Sciatic nerve (tissue), 2 donors: ENCODE data around the gene ARL3. TPM values are rescaled to one million over a fixed set of nuclear protein-coding genes. Genes with fewer than 3 reads are reported as not detected.
A peak's percentile ranks its signal among the peaks of the same experiment; 100 is the strongest.
"Not testable (repeated sequence)": the region's sequence is repeated elsewhere in the genome, so short reads cannot be mapped to it uniquely, and the experiment has no call there.

Source experiments
- ATAC-seq: fragments of 200-7000 bp; cut with Tn5 transposase; one replicate; pipeline ENCODE4 v1.9.1; 2020; ENCODE audit warnings: mild to moderate bottlenecking, moderate library complexity
- DNase-seq: peaks from one replicate; pipeline ENCODE4 v3.0.0-alpha.2; 2020; ENCODE audit warnings: low spot score
- intact Hi-C: fragments of 100-400 bp; cut with DNase I; formaldehyde crosslinking; loops from one replicate; pipeline ENCODE4 v1.14.2; 2022
- total RNA-seq: library from RNA; stranded (reverse); fragmentation: NEBNext Ultra II Directional; extraction: Animal tissue kit (Norgen Biotek cat#: 25700); gene quantifications from one replicate; pipeline ENCODE4 v1.2.1, GENCODE V29; 2021
- donor health status: DM: no; HTN: no; CAD: no.
- donor health status: DM: no; HTN: no; CAD: no.

Gene ARL3
- total RNA-seq, 1 donor from 2014 or later = 17.4 TPM

DNA sequence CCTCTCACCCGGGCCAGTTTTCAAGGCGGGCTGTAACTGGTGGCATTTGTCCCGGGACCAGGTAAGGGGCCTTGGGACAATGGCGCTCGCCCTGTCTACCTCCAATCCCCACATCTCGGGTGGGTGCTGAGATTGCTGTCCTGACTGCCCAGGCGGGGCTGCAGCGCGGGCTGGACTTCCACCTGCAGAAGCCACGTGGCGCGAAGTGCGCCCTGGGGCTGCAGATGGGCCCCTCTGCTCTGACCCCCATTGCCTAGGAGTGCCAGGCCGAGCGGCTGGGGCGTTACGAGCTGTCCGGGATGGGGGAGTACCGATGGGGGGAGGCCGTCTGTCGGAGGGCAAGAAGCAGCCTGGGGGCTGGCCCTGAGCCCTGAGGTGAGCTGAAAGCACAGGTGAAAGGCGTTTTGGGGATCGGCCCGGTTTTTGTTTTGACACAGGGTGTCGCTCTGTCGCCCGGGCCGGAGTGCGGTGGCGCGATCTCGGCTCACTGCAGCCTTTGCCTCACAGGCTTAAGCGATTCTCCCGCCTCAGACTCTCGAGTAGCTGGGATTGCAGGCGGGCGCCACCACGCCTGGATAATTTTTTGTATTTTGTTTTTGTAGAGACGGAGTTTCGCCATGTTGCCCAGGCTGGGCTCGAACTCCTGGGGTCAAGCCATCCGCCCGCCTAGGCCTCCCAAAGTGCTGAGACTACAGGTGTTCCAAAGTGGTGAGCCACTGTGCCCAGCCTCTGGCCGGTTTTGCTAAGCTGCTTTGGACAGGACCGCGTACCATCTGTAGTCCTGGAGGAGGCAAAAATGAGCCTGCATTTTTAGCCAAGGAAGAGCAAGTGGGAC lies 641 bp upstream of the ARL3 start, which contains the start of gene SFXN2:
Gene SFXN2, plus strand, starts transcription at position 16 of the 835 bp plus-strand sequence. CDS start 12,001 bp downstream, outside the sequence.
- DNase-seq (peak; percentile 77), ATAC-seq (no peak)
- intact Hi-C loops = loop anchor here (10.0 kb wide), 1 partner anchor 70 kb away; the partner anchor contains the start of gene TRIM8

DNA sequence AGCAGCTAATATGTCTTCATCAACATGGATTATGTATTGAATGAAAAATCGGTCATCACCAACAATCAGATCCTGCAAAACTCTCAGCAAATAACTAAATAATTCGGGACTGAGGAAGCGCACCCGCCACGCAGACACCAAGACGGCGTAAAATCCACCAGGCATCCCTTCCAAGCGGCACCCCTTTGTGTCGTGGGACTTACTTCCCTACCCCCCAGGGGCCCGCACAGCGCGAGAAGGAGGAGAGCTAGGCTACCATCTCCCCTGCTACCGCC lies 721 bp downstream of the ARL3 start:
- ATAC-seq (no peak), DNase-seq (no peak)
- intact Hi-C loops = loop anchor here (10.0 kb wide), 1 partner anchor 69 kb away; the partner anchor contains the start of gene TRIM8

DNA sequence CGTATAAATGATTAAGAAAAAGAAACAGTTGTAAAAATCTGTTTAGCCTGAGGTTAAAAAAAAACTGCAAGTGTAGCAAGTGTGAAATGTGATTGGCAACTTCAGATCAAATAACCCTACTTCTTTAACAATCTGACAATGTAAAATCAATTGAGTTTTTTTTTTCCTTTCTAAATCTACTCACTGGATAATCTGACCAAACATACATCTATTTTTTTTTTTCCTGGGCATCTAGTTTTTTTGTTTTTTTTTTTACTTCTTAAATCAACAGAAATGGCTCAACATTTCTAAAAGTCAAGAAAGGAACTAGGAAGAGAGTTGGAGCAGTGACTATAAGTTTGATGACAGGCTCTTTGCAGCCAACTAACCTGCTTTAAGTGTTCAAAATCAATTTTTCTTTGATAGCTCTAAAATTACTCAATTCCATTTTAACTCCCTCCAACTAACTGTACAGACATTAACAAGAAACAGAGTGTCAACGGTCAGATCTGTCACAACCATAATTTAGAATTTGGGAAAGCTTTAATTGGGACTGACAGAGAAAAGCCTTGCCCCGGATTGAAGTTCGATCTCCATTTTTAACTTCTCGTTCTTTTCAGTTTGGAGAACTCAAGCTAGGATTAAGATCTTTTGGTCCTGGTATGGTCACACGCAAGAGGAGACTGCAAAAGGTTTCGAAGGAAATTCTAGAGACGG lies 1.2 kb downstream of the ARL3 start:
- intact Hi-C loops = loop anchor here (10.0 kb wide), 1 partner anchor 68 kb away; the partner anchor contains the start of gene TRIM8
- no peak for DNase-seq
- ATAC-seq = no peak

DNA sequence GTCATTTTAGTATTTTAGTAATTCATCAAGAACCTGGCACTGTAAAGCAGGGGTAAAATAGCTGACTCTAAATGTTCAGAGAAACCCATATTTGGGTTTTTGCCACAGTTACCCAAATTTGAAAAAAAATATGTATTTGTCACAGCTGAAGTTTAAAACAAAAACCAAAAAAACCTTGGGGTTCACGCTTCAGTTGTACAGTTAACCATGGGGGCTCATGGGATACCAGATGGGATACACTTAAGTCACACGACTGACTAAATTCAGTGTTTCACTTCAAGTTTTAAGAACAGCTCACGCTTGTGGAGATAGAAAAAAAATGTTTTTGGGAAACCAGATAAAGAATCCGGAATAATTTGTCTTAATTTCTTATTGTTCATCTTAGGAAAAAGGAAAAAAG lies 2.1 kb downstream of the ARL3 start:
- DNase-seq (no peak), ATAC-seq (no peak)
- intact Hi-C loops = loop anchor here (10.0 kb wide), 1 partner anchor 67 kb away; the partner anchor contains the start of gene TRIM8

DNA sequence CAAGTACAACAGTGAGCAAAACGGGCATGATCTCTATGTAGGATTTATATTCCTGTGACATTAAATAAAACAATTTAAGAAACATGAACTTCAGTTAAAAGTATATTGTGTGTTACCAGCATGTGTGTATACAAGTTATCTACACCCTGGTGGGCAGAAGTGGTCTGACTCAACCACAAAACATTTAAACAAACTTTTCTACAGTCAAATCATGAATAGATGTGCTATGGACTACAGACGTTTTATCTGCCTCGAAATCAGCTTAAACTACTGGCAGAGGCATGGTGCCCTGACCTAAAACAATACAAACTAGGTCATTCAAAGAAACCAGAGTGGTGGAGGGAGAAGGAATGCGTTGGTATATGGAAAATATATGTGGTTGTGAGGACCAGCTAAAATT lies 3.6 kb downstream of the ARL3 start:
- ATAC-seq = no peak
- intact Hi-C loops = loop anchor here (10.0 kb wide), 1 partner anchor 66 kb away; the partner anchor contains the start of gene TRIM8
- DNase-seq = no peak

DNA sequence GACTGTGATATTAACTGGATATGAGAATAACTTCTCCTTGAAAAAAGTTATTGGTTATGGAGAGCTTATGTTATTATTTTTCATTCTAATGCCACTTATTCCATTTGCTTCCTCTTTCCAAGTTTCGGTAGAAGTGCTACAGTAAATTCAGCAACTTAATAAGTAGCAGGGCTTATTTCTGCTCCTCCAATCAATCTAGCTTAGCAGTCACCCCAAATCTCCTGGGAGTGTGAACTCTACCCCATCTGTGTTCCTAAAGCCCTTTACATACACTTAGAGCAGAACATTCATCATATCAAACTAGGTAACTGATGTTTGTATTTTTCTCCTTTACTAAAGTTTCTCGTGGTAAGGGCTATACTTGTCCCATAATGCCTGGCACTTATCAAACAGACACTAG lies 8.7 kb downstream of the ARL3 start:
- intact Hi-C loops = no loop called here
- no peak for ATAC-seq
- DNase-seq = no peak

DNA sequence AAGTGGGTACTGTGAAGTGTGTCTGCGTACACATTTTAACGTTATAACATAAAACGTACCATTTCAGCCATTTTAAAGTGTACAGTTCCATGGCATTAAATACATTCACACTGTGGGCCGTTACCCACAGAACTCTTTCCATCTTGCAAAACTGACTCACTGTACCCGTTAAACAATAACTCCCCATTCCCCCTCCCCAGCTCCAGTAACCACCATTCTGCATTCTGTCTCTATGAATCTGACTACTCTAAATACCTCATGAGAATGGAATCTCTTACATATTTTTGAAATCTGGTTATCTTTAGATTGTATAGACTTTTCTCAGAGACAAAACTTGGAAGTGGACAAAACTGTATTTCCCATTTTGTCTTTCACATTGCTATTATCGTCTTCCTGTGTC lies 9.3 kb downstream of the ARL3 start:
- intact Hi-C loops = no loop called here
- ATAC-seq (no peak), DNase-seq (no peak)

DNA sequence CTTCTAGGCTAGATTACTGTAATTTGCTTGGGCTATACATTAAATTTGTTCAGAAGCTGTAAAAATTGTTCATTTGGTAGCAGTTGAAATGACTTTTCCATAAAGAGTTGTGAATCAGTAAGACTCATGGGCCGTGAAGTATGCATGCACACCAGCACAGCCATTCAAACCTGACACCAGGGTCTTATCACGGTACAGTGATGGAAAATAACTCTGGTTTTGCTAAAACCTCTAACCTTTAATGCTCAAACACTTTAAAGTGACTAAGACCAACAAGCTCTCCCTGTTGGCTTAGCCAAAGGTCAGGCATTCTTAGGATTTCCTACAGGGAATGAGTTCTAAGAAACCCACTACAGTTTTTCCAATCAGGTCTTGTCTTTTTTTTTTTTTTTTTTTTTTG lies 11.5 kb downstream of the ARL3 start:
- ATAC-seq (no peak), DNase-seq (no peak)
- intact Hi-C loops = no loop called here

DNA sequence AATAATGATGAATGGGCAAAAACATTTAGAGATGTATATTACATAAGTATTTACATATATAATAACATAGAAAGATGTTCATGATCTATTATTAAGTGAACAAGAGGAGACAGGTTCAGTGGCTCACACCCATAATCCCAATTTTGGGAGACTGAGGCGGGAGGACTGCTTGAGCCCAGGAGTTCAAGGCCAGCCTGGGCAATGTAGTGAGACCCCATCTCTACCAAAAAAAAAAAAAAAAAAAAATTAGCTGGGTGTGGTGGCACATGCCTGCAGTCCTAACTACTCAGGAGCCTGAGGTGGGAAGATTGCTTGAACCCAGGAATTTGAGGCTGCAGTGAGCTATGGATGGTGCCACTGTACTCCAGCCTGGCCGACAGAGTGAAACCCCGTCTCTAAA lies 12.4 kb downstream of the ARL3 start:
- intact Hi-C loops = no loop called here
- ATAC-seq (no peak), DNase-seq (no peak)

DNA sequence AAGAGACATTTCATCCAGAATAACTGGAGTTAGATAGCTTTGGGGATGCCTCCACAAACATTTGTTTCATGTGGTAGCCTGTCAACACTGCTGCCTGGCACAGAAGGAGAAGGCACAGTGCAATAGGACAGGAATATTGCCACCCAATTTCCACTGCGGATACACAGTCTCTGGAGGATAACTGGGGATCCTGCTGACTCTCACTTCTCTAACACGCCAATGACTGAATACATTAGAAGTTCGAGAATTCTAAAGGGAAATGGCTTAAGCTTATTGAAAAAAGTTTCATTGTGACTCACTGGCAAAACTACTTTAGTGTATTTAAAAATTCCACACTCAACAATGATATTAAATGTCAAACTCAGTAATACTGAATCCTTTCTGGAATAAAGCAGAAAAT lies 12.9 kb downstream of the ARL3 start:
- intact Hi-C loops = no loop called here
- no peak for ATAC-seq
- no peak for DNase-seq

DNA sequence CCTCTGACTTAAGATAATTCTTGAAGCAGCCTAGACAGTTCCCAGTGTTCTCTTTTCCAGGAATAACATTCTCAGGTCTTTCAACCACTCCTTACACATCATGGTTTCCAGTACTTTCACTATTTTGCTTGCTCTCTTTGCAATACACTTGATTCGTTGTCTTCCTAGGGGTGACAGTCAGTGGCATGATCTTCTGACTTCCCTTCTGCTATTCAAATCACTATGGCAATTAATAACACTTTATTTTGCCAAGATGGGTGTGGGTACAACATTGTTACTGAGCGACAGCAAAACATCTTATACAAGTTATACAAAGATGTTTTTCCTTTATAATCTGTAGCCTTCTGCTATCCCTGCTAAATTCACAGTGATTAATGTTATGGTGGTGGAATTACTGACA lies 15.3 kb downstream of the ARL3 start:
- intact Hi-C loops = no loop called here
- DNase-seq (no peak), ATAC-seq (no peak)

DNA sequence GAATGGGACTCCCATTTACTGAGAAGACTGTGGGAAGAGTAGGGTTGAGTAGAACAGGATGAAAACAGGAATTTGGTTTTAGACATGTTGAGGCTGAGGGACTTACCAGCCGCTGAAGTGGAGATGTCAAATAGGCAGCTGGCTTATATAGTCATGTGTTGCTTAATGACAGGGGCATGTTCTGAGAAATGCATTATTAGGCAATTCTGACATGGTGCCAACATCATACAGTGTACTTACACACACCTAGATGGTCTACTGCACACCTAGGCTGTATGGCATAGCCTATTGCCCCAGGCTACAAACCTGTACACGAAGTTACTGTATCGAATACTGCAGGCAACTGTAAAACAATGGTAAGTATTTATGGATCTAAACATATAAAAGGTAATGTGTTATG lies 17.5 kb downstream of the ARL3 start:
- ATAC-seq = no peak
- intact Hi-C loops = no loop called here
- no peak for DNase-seq

DNA sequence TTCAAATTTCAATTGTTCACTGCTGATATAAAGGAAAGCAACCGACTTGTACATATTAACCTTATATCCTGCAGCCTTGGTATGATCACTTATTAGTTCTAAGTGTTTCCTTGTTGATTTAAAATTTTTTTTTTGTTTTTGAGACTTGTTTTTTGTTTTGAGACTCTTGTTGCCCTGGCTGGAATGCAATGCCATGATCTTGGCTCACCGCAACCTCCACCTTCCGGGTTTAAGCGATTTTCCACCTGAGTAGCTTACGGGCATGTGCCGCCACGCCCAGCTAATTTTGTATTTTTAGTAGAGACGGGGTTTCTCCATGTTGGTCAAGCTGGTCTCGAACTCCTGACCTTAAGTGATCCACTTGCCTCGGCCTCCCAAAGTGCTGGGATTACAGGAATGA lies 18.8 kb downstream of the ARL3 start:
- DNase-seq, ATAC-seq, intact Hi-C loops: not testable (repeated sequence)

DNA sequence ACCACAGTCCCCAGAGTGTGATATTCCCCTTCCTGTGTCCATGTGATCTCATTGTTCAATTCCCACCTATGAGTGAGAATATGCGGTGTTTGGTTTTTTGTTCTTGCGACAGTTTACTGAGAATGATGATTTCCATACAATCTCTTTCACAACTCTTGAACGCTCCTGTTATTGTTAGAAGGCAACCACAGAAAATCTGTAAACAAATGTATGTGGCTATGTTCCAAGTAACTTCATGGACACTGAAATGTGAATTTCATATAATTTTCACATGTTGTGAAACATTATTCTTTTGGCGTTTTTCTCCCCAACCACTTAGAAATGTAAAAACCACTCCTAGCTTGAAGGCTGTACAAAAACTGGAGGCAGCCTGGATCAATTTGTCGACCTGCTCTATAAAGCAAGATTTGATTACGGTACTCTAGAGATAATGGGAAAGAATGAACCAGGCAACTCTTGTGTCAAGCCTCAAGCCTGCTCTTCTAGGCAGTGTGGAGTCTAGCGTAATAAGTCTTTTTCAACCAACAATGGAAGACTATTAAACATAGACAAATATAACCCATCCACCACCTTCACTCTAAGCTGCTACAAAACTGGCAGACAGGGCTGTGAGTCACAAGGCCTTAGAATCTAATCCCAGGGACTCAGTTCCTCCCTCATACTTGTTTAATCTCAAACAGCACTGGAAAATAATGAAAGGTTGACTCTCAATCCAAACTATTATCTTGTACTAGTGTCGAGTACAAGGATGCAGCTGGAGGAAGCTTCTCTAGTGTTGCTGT lies 22.7 kb downstream of the ARL3 start:
- ATAC-seq = no peak

DNA sequence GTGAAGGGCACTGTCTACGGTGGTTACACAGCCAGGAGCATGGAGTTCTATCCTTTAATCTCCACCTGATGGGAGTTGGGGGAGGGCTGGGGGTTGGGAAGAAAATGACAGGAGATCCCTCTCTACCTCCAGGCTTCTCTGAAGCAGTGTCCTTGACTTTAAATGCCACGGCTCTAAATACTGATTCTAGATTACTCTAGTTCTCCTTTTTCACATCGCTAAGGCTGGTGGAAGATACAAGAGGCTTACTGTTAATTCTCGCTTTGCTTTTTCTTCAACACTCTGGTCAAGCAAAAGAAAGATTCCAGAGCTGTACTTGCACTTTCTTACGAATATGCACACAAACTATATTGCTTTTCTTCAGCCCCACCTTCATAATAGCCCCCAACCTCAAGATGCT lies 30.5 kb downstream of the ARL3 start:
- no peak for ATAC-seq
- DNase-seq = no peak
- intact Hi-C loops = no loop called here

More for the DNA sequence above, 22.7 kb downstream of the ARL3 start:
- intact Hi-C loops = no loop called here
- DNase-seq = no peak

DNA sequence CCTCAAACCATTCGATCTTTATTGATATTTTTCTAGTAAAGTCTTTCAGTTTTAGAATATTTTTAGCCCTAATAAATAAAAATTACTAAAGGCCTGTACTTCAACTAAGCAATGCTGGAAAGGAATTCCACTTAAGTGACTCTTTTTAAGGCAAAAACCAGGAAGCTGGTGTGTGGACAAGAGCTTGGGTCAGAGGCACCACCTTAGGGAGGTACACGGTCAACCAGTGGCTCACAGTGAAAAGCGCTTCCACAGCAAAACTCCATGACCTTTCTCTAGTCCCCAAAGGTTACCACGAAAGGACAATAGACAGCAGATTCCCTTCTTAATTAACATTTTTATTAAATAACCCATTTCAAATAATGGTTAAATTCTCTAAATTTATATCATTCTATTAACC lies 31.2 kb downstream of the ARL3 start:
- ATAC-seq (no peak), DNase-seq (no peak)
- intact Hi-C loops = no loop called here

DNA sequence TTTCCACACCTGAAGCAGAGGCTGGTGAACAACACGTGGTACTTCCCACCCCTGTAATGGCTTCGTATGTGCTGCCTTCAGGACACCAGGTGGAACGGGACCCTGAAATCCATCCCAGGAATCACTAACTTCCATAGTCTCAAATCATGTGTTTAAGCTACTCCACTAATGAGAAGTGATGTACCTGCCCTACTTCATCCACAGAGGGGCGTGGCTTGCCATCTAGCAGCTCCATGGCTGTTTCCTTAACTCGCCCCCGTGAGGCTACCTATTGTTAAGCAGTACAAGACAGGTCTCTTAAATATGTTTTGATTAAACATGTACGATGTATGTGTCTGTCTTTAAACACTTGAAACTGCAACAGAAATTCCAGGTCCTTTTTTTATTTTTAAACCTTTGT lies 31.8 kb downstream of the ARL3 start:
- no peak for DNase-seq

DNA sequence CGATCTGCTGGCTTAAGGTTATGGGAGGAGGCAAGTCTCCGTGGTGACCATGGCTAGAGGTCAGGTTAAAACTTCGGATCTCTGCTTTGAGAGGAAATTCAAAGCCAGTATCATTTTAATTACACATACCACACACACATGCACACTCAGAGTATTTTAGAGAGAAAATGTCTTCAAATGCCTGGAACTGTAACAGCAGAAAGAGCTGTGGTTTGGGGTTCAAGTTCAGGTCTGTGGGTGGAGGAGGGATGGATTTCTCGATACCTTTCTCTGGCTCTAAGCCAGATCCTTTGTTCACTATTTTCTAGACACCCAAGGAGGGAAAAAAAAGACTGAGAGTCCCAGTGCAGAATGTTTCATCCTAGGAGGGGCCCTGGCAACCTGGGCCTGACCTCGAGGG lies 32.5 kb downstream of the ARL3 start:
- ATAC-seq (no peak), DNase-seq (no peak)
- intact Hi-C loops = no loop called here

More for the DNA sequence above, 31.8 kb downstream of the ARL3 start:
- no peak for ATAC-seq
- intact Hi-C loops = no loop called here

DNA sequence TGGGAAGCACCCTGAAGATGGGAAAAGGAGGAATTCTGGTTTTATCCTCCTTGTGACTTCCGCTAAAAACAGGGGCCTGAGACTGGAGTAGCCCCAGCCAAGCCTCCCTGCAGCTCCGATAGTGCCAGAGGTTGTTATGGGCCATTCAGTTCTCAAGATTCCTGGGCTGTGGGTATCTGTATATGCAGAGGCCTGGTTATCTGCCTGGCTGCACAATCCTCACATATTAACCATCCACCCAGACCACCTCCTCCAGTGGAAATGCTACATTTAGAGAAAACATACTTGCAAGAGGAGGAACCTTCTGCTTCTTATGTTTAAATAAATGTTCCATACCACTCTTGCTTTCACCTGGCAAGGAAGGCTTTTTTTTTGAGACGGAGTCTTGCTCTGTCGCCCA lies 34.6 kb downstream of the ARL3 start:
- intact Hi-C loops = no loop called here
- DNase-seq = no peak
- ATAC-seq = no peak
